ENCODE data around the gene MUC5B. TPM values are rescaled to one million over a fixed set of nuclear protein-coding genes. Genes with fewer than 3 reads are reported as not detected.

The MUC5B gene
- polyA plus RNA-seq, 4 donors: 0.04 to 0.05 TPM; not detected in 2

DNA sequence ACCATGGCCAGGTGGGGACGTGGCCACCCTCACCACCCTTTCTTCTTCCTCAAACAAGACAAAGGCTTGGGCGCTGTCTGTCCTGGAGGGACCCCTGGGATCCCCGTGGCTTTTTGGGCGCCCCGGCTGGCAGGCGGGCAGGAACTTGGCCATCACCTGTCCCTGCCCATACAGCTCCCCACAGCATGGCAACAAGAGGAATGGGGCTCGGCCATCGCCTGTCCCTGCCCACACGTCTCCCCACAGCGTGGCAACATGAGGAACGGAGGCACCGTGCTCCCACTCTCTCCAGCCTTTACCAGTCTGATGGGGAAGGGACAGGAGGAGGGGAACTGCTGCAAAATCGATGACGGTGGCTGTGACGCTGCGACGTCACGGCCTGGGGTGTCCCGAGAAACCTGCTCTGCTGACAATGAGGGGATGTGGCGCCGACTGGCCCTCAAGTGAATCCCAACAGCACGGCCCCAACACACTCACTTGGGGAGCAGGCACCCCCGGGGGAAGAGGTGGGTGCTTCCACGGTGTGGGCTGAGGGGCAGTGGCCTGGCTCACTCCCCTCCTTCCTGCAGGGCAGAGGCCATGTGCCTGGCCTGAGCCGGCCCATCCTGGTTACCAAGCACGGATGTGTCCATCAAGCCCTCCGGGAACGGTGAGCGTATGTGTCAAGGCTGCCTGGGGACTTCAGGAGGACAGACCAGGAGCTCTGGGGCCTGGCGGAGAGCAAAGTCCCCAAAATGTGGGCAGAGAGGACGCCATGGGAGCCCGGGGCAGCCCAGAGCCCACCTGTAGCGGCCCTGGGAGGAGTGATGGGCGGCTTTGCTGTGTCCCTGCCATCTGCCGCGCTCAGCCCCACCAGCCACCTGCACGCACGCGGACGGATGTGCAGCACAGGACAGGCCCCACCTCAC lies 56.2 kb downstream of the MUC5B start:
- no peak for DNase-seq (ENCODE audit: low read depth in 4 of 4, low spot score in 2 of 4)

DNA sequence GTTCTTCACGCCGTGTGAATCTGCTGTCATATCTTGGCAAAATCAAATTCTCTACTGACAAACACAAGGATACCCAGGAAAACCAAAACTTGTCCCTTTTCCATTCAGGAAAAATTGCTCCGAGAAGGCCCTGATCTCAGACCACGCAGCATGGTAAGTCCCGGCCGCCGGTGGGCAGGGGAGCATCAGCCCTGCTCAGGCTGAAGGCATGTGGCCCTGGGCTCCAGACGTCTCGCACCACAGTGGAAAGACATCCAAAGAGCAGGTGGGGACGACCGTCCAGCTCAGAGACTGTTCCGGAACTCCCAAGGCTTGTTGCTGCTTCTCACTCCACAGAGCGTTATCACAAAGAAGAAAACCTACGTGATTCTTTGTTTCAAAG lies 56.8 kb downstream of the MUC5B start:
- no peak for DNase-seq (ENCODE audit: low read depth in 4 of 4, low spot score in 2 of 4)

DNA sequence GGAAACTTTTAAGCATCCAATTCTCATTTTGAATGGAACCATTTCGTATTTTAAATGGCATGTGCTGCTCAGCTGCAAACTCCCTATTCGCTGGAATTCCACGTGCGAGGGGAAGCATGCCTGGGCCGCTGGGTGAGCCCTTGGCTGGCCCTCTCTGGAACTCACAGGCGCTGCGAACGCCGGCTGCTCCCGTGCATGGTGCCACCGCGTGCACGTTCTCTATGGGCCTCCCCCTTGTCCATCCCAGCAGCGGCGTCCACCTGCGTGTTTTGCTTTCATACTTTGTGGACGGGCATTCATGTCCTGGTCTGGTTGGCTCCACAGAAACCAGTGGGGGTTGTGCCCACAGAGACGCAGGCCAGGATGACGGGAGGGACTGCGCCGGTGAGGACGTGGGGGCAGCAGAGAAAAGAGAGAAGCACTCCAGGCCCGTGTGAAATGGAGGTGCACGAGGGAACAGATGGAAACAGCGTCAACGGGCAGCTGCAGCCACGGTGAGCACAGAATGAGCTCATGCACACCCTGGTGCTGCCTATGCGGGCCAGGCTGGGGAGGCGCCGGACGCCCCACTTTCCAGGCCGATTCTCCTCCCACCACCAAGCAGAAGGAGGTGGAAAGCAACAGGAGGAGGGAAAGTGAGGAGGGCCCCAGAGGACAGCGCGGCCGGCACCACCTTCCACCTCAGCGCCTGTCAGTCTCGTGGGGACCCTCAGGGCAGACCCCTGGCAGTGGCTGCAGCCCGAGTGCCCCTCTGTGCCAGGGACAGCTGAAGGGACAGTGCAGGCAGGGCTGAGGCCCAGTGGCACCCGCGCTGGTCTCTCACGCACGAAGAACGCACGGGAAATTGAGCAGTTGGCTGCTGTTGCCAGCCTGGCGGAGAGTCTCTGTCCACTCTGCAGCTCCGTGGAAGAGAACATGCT lies 57.5 kb downstream of the MUC5B start:
- no peak for DNase-seq (ENCODE audit: low read depth in 4 of 4, low spot score in 2 of 4)

DNA sequence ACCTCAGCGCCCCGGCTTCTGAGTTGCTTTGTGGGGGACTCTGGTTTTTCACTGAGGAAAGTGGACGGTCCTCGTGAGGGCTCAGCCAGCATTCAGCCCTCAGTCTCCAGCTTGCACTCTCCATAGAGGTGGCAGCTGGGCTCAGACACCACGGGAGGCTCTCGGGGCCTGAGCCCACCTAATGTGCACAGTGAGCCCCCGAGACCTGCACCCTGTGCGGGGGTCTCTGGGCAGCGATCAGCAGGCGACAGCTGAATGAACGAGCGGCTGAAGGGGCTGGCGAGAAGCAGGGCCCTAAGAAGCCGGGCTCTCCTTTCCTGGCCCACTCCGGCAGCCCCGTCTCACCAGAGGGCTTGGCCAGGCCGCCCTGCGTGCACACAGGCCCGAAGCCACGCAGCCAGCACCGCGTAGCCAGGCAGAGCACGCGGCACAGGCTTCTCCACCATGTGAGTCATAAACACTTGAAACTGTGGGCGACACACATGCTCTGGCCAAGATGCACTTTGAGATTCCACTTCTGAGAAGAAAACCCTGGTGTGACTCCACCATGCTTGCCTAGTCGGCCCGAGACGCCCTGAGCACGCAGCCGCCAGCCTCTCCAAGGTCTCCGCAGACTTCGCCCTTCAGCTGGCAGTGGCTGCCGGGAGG lies 58.6 kb downstream of the MUC5B start:
- DNase-seq (ENCODE audit: low read depth in 4 of 4, low spot score in 2 of 4): no peak

DNA sequence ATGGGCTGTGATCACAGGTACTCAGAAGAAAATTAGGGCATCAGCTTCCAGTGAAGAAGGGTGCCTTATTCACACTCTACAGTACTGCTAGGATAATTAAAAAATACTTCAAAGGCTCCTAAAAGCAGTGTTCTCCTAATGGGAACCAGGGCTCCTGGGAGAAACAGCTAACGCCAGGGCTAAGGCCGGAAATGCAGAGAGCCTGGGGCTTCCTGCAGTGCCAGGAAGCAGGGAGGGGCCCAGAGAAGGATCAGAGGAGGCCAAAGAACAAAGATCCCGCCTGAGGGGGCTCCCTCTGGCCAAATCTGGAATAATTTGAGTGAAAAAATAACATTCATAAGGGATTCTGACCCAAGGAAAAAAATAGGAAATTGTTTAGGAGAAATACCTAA lies 59.1 kb downstream of the MUC5B start:
- no peak for DNase-seq (ENCODE audit: low read depth in 4 of 4, low spot score in 2 of 4)

DNA sequence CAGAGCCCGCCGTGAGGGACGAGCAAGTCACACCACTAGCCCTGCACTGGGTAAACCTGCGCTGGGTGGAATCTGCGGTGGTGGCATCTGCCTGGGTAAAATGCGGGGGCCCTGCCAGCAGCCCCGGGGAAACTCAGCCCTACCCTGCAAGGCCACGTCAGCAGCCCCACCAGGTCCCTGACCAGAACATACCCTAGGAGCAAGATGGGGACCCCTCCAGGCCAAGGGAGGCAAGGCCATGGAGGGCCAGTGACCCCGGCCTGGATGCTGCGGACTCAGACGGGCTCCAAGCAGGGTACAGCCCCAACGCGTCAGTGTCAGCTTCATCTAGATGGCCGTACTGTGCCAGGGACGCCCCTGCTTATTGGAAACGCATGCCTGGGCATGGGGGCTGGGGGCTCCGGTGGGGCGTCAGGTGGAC lies 60.2 kb downstream of the MUC5B start:
- no peak for DNase-seq (ENCODE audit: low read depth in 4 of 4, low spot score in 2 of 4)

DNA sequence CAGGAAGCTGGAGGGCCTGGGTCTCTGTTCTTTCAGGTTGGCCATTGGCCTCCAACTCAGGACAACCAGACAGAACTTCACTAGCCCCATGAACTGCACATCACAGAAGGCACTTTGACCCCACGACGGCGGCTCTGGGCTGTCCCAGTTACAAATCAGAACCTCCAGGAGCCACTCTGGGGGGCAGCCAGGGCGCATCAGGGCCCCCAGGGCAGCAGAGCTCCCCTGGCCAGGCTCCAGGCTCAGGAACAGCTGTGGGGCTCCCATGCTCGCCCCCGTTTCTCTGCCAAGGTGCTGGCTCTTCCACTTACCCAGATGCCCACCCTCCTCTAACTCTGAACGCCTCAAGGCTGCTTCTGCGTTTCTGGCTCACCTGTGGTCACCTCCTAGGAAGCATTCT lies 61.0 kb downstream of the MUC5B start:
- DNase-seq (ENCODE audit: low read depth in 4 of 4, low spot score in 2 of 4): no peak

DNA sequence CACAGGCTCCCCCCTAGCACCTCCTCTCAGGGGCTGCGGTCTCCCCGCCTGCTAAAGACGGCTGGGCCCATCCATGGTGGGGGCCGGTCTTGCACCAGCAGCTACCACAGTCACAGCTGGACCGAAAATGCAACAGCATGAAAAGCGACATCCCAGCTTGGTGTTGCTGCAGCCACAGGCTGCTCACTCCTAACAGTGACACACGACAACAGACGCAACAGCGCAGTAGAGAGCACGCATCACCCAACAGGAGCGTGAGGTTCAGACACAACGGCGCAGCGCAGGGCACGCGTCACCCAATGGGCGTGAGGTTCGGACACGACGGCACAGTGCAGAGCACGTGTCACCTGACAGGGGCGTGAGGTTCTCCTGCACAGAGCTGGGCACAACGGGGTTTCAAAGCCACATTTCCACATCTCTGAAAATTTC lies 62.5 kb downstream of the MUC5B start:
- no peak for DNase-seq (ENCODE audit: low read depth in 4 of 4, low spot score in 2 of 4)

DNA sequence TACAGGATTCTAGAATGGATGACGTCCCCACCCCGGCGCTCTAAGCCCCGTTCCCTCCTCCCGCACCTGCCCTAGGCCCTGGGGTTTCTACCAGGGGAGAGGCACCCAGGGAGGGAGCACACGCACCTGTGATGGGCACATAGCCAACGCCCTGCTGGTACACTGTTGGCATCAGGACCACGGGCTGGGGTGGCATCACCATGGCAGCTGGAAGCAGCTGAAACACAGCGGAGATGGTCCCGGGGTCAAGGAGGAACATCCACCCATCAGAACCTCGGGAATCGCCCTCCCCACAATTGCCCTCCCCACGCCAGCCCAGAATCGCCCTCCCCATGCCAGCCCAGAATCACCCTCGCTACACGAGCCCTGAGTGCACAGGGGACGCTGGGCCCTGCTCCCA lies 63.0 kb downstream of the MUC5B start:
- no peak for DNase-seq (ENCODE audit: low read depth in 4 of 4, low spot score in 2 of 4)

DNA sequence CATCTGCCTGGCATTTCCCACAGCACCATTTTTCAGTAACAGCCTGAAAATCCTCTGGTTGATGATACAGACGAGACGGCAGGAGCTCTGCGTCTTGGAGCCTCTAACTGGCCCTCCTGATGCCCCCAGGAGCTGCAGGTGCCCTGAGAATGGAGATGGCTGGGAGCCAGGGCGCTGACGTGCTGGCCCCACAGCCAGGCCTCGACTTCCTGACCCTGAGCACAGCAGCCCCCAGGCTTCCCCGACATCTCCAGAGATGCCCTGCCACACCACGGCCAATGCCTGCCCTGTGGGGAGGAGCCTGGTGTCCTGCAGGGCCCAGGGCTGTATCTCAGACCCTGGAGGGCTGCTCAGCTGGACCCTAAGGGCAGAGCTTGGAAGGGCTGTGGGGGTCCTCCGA lies 65.1 kb downstream of the MUC5B start:
- DNase-seq (ENCODE audit: low read depth in 4 of 4, low spot score in 2 of 4): no peak

DNA sequence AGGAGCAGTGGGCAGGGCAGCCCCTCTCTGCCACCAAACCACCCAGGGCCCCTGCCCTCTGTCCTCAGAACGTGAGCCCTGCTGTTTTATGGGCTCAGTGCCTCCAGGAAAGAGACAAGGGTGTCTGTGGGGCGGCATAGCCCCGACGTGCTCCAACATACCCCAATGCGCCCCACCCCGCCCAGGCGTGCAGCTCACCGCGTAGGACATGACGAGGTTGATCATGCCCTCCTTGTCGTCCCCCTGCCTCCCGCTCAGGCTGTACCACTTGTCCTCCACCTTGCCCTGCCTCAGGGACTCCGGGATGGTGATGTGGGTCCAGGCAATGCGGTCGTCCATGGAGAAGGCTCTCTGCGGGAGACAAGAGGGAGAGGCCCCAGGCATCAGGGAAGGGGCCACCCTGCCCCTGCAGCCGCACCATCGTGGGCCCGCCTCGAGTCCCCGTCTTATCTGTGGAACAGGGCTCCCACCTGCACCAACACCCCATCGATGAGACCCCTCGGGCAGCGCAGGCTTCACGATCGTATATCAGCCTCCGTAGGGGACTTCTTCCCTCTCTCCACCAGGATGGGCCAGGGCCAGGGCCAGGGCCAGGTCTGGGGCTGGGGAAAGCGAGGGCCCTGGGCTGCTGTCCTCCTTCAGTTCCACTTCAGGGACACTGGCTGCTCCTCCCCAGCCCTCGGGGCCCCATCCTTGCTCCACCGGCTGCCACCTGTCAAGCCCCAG lies 65.7 kb downstream of the MUC5B start:
- no peak for DNase-seq (ENCODE audit: low read depth in 4 of 4, low spot score in 2 of 4)

DNA sequence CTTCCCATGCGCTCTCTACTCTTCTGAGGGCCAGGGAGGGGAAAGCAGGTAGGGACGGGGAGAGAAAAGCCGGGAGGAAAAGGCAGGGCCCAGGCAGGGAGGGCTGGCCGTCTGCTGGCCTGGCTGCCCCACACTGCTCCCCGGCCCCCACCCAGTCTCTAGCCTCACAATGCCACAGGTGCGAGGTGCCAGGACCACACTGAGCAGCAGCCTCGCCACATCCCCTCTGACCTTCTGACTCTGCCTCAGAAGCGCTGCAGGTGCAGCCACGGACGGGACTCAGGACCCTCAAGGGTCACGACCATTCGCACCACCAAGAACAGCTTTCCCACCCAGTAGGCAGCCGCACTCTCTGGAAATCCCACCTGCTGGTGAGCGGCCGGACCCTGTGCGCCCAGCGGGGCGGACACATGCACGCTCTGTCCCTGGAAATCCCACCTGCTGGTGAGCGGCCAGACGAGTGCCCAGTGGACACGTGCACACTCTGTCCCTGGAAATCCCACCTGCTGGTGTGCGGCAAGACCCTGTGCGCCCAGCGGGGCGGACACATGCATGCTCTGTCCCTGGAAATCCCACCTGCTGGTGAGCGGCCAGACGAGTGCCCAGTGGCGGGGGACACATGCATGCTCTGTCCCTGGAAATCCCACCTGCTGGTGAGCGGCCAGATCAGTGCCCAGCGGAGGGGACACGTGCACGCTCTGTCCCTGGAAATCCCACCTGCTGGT lies 66.5 kb downstream of the MUC5B start:
- no peak for DNase-seq (ENCODE audit: low read depth in 4 of 4, low spot score in 2 of 4)

DNA sequence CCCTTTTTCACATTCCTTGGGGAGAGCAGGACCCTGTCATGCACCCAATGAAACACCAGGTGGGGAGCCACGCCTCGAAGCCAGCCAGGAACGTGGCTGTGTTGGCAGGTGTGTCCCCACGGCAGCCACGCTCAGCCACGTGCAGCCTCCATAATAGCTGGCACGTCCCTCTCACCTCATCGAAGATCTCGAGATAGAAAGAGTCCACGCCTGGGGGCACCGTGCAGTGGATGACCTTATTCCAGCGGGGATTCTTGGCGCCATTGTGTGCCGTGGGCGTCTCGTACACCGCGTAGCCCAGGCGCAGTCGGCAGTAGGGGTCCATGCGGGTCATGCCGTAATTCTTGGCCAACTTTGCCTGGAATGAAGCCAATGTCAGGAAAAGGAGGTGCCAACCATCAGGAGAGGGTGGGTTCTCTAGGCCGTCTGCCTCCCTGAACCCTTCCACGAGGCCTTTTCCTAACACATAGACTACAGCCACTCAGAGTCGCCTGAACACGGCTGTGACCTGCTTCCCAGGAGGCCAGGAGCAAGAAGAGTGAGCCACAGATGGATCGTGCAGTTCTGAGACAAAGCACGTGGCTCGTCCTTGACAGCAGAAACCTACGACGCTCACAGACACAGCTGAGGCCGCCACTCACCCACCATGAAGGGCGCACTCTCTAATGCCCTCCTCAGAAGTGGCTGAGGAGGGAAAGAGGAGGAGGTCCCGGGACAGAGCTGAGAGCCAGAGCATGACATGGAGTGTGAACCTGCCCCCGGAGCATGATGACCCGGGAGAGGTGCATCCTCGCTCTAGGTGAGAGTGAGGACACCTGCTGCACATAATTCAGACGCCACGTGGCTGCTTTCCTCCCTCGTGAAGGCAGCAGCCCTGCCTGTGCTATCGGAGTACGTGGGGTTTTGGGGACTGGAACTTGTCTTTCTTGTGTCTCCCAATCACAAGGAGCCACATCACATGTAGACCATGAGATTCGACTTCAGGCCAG lies 67.5 kb downstream of the MUC5B start:
- DNase-seq (ENCODE audit: low read depth in 4 of 4, low spot score in 2 of 4): no peak

DNA sequence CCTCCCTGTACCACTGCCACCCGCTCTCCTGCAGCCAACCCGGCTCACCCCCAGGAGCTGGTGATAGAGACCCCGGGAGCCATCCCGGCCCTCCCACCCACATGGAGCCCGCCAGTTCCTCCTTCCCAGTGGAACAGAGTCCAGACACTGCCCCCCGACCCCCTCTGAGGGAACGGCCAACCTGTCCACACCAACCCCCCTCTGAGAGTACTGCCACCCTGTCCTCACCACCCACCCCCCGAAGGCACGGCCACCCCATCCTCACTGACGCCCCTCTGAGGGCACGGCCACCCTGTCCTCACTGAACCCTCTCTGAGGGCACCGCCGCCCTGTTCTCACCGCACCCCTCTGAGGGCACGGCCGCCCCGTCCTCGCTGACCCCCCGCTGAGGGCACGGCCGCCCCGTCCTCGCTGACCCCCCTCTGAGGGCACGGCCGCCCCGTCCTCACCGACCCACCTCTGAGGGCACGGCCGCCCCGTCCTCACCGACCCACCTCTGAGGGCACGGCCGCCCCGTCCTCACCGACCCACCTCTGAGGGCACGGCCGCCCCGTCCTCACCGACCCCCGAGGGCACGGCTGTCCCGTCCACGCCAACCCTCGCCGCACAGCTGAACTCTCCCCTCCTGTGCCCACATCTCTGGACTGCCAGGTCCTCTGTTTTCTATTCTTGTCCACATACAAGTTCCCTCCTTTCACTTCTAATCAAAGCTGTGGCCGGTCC lies 68.6 kb downstream of the MUC5B start:
- no peak for DNase-seq (ENCODE audit: low read depth in 4 of 4, low spot score in 2 of 4)

DNA sequence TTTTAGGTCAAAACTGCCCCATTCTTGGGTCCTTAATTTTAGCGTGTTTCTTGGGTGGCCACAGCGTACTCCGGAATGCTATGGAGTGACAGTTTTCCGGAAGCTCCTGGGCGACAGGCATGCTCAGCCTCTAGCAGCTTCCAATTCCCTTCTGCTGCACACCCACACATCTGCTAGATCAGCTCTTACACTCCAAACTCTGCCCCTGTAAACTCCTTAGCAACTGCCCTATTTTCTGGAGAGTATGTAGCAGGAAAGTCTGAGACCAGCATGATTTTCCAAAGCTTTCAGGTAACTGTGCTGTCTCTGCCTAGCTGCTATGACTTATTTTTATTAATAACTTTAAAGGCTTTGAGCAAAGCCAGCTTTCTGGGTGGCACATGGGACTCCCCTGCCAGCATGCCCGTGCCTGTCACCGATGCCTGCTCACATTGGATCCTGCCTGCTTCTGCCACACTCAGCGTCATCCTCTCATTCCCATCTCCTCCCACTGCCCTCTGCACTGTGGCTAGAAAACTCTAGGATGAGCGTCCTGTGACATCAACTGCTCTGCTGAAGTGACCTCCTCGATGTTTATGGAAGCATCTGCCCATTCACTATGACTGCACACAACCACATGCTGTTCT lies 69.3 kb downstream of the MUC5B start:
- no peak for DNase-seq (ENCODE audit: low read depth in 4 of 4, low spot score in 2 of 4)

DNA sequence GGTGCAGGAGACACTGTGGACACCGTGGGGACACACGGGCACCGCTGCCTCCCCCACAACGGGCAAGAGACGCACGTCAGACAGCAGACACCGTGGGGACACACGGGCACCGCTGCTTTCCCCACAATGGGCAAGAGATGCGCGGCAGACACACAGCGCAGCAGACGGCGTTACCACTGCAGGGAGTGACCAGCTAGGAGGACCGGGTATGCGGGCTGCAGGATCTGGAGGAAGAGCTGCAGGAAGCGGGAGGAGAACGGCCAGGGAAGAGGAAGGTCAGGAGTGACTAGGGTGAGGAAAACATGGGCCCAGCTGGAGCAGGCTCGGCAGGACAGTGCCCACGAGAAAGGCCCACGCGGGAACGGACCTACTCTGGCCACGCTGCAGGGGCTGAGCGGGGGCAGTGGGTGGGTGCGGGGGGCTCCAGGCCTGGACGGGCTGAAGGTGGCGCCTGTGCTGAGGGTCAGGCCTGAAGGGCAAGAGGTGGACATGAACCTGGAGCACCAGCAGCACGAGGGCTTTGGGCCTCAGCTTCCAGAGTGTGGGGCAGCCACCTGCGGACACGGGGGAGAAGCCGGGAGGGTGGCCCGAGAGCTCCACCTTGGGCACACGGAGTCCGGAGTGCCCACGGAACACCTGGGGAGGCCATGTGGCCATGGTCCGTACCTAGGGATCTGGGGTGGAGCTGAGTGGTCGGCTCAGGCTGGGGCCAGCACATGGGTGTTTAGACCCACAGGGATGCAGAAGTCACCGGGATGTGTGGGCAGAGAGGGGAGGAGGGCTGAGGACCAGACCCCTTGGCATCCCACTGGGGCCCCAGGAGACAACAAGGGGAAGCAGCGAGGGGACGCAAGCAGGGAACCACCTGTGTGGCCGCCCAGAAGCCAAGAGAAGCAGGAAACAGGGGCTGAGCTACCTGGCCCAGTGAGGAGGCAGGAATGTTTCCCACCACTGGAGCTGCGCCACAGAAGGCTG lies 70.1 kb downstream of the MUC5B start:
- DNase-seq (ENCODE audit: low read depth in 4 of 4, low spot score in 2 of 4): no peak
